ENCODE measurements around the gene CBR4.

CBR4 gene

DNA sequence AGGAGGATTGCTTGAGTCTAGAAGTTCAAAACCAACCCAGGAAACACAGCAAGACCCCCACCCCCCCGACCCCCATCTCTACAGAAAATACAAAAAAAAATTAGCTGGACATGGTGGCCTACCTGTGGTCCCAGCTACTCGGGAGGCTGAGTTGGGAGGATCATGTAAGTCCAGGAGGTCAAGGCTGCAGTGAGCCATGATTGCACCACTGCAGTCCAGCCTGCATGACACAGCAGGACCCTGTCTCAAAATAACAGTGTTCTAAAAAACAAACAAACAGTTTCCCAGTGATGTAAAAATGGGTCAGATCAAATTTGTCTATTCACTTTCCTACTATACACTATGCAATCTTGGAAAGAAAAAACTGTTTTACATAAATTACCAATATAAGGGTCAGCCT is 2.0 kb upstream of the CBR4 start:
- TF ChIP-seq, protein P1, sequence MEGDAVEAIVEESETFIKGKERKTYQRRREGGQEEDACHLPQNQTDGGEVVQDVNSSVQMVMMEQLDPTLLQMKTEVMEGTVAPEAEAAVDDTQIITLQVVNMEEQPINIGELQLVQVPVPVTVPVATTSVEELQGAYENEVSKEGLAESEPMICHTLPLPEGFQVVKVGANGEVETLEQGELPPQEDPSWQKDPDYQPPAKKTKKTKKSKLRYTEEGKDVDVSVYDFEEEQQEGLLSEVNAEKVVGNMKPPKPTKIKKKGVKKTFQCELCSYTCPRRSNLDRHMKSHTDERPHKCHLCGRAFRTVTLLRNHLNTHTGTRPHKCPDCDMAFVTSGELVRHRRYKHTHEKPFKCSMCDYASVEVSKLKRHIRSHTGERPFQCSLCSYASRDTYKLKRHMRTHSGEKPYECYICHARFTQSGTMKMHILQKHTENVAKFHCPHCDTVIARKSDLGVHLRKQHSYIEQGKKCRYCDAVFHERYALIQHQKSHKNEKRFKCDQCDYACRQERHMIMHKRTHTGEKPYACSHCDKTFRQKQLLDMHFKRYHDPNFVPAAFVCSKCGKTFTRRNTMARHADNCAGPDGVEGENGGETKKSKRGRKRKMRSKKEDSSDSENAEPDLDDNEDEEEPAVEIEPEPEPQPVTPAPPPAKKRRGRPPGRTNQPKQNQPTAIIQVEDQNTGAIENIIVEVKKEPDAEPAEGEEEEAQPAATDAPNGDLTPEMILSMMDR (IDR thresholded peaks at IDR 0.05; ENCODE audit: control insufficient read depth, extremely low read depth, insufficient read depth): no peak
- DNase-seq (ENCODE audit: low read depth): no peak
- H3K4me3 ChIP-seq (ENCODE audit: low read depth, low read length): no peak overlapping the region

- peak overlapping the region; percentile 68 for H3K4me3 ChIP-seq (ENCODE audit: low read depth, low read length)
- no peak for DNase-seq (ENCODE audit: low read depth)
- TF ChIP-seq, protein P1 (IDR thresholded peaks at IDR 0.05; ENCODE audit: control insufficient read depth, extremely low read depth, insufficient read depth): peak; percentile 44
Observed at GRCh38 chr4:169009286-169010124, 550 bp downstream of the CBR4 start.

DNA sequence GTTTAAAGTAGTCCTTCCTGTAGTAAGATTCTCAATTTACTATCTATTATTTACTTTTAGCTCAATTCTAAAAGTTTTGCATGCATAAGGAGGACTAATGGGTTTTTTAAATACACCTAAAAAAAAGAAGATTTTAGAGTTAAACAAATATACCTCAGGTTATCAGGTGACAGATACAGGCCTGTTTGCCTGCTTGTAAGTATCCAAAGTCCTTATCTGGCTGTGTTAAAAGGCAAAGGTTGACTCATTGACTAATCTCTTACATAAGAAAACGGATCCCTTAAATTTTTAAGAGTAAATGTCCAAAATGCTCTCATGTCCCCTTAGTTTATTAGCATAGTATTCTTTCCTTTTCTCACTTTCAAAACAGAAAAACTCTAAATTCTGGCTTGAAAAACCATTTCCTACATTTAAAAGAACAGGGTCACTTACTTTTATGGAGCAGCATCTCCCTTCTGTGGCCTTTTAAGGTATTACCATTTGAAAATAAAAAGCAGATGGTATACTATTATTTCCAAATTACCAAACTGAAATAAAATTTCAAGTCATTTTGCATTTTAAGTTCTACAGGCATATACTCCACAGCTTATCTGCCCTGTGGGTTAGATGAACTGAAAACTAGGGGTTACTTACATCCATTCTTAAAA is 4.5 kb downstream of the CBR4 start:
- DNase-seq (ENCODE audit: low read depth): no peak
- TF ChIP-seq, protein P1 (IDR thresholded peaks at IDR 0.05; ENCODE audit: control insufficient read depth, extremely low read depth, insufficient read depth): peak; percentile 20; the same call in 1 of the 2 replicates
- no peak overlapping the region for H3K4me3 ChIP-seq (ENCODE audit: low read depth, low read length)

DNA sequence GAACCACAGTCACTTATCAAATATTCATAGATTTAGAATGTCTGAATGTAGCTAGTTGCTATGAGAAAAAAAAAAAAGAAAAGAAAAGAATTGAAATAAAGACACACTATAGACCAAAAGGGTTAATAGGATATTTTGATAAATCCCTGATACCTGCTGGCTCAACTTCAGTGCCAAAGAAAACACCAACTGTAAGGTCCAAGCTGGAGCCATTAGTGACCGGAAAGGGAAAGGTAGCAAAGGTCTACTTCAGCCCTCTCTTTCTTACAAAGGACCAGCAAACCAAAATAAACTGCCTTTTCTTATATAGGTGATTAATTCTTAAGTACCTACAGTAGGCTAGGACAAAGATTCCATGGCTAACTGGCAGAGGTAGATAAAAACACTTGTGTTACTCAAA is 9.7 kb downstream of the CBR4 start:
- no peak for DNase-seq (ENCODE audit: low read depth)
- TF ChIP-seq, protein P1 (IDR thresholded peaks at IDR 0.05; ENCODE audit: control insufficient read depth, extremely low read depth, insufficient read depth): no peak

DNA sequence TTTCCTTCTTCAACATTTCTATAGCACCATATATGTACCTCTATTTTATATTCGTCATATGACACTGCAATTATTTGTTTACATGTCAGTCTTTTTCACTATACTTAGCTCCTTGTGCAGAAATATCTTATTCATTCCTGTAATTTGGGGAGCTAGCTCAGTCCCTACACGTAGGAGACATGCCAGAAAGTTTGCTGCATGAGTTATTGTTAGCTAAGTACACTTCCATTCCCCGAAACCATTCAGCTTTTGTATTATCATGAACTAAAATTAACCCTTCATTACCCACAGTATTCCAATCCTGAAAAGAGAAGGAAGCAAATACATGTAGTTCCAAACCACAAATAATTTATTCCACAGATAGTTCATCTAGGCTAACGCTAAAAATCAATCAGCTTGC is 10.2 kb downstream of the CBR4 start:
- no peak overlapping the region for H3K4me3 ChIP-seq (ENCODE audit: low read depth, low read length)
- TF ChIP-seq, protein P1 (IDR thresholded peaks at IDR 0.05; ENCODE audit: control insufficient read depth, extremely low read depth, insufficient read depth): no peak
- DNase-seq (ENCODE audit: low read depth): no peak

More for the DNA sequence above, 9.7 kb downstream of the CBR4 start:
- no peak overlapping the region for H3K4me3 ChIP-seq (ENCODE audit: low read depth, low read length)

GRCh38 chr4:168998596-168998995 is 11.5 kb downstream of the CBR4 start:
- TF ChIP-seq, protein P1 (IDR thresholded peaks at IDR 0.05; ENCODE audit: control insufficient read depth, extremely low read depth, insufficient read depth): no peak
- no peak for DNase-seq (ENCODE audit: low read depth)
- no peak overlapping the region for H3K4me3 ChIP-seq (ENCODE audit: low read depth, low read length)

Measured in LNCaP clone FGC (cell line).